ENCODE data around the gene TTC24. TPM values are rescaled to one million over a fixed set of nuclear protein-coding genes. Genes with fewer than 3 reads are reported as not detected.

TTC24 gene
- total RNA-seq, 4 donors from 2014 or later = 0.27 to 0.67 TPM; not detected in 2

GRCh38 chr1:156559797-156560385, 19.6 kb upstream of the TTC24 start:
- intact Hi-C loops (cut with DNase I) = no loop called here
- no peak for DNase-seq
- no peak for TF ChIP-seq CTCF (IDR thresholded peaks at IDR 0.05)
- TF ChIP-seq POLR2A (IDR thresholded peaks at IDR 0.05) = no peak
- no peak overlapping the region for H3K27ac ChIP-seq
- H3K4me1 ChIP-seq = no peaks in the 10 kb centered on the region
- WGBS, 2 donors = 67 to 76% methylated on average over 5 of the region's 5 CpGs
- no peaks in the 10 kb centered on the region for H3K27me3 ChIP-seq
- no peak overlapping the region for H3K4me3 ChIP-seq (replicated peaks in 1 of 3)
- H3K9me3 ChIP-seq = no peaks in the 10 kb centered on the region
- no peaks in the 10 kb centered on the region for H3K36me3 ChIP-seq

GRCh38 chr1:156560585-156561163, 18.8 kb upstream of the TTC24 start:
- Histone ChIP-seq H3K9me3 (no peaks in the 10 kb centered on the region), H3K36me3 (no peaks in the 10 kb centered on the region), H3K4me1 (no peaks in the 10 kb centered on the region), H3K27ac (no peak overlapping the region), H3K27me3 (no peaks in the 10 kb centered on the region), H3K4me3 (replicated peaks in 1 of 3) (no peak overlapping the region)
- 77 to 78% methylated on average over 5 of the region's 5 CpGs for WGBS, 2 donors
- intact Hi-C loops (cut with DNase I) = no loop called here
- DNase-seq = no peak
- TF ChIP-seq POLR2A (IDR thresholded peaks at IDR 0.05) = no peak
- TF ChIP-seq CTCF (IDR thresholded peaks at IDR 0.05) = no peak

GRCh38 chr1:156565519-156565918, 14.0 kb upstream of the TTC24 start:
- H3K4me1 ChIP-seq = no peaks in the 10 kb centered on the region
- intact Hi-C loops (cut with DNase I) = no loop called here
- 83 to 91% methylated on average over 2 of the region's 2 CpGs for WGBS, 2 donors
- no peak overlapping the region for H3K4me3 ChIP-seq (replicated peaks in 1 of 3)
- no peak for DNase-seq
- no peaks in the 10 kb centered on the region for H3K36me3 ChIP-seq
- H3K27me3 ChIP-seq = no peaks in the 10 kb centered on the region
- no peaks in the 10 kb centered on the region for H3K9me3 ChIP-seq
- no peak overlapping the region for H3K27ac ChIP-seq
- TF ChIP-seq CTCF (IDR thresholded peaks at IDR 0.05) = no peak
- no peak for TF ChIP-seq POLR2A (IDR thresholded peaks at IDR 0.05)

- H3K4me1 ChIP-seq = no peaks in the 10 kb centered on the region
- no peaks in the 10 kb centered on the region for H3K36me3 ChIP-seq
- no peak overlapping the region for H3K4me3 ChIP-seq (replicated peaks in 1 of 3)
- TF ChIP-seq CTCF (IDR thresholded peaks at IDR 0.05) = no peak
- no peak for TF ChIP-seq POLR2A (IDR thresholded peaks at IDR 0.05)
- intact Hi-C loops (cut with DNase I) = no loop called here
- H3K27me3 ChIP-seq = no peaks in the 10 kb centered on the region
- 87 to 98% methylated on average over 4 of the region's 4 CpGs for WGBS, 2 donors
- H3K9me3 ChIP-seq = no peaks in the 10 kb centered on the region
- H3K27ac ChIP-seq = no peak overlapping the region
- no peak for DNase-seq
These were observed 13.1 kb upstream of the TTC24 start for GRCh38 chr1:156566436-156566835.

- H3K4me1 ChIP-seq = peaks cover 5 to 9% of the 10 kb centered on the region in 2 donors
- H3K4me3 ChIP-seq (replicated peaks in 1 of 3) = no peak overlapping the region
- no peaks in the 10 kb centered on the region for H3K27me3 ChIP-seq
- no peak overlapping the region for H3K27ac ChIP-seq
- H3K9me3 ChIP-seq = no peaks in the 10 kb centered on the region
- TF ChIP-seq POLR2A (IDR thresholded peaks at IDR 0.05) = no peak
- no peak for TF ChIP-seq CTCF (IDR thresholded peaks at IDR 0.05)
- intact Hi-C loops (cut with DNase I) = no loop called here
- no peaks in the 10 kb centered on the region for H3K36me3 ChIP-seq
- 29 to 34% methylated on average over 4 of the region's 4 CpGs for WGBS, 2 donors
- DNase-seq = no peak
These were observed 8.2 kb upstream of the TTC24 start for GRCh38 chr1:156571261-156571852.

Data from thyroid gland (tissue), 4 donors.